ENCODE data around the gene FUT4.

FUT4 gene

DNA sequence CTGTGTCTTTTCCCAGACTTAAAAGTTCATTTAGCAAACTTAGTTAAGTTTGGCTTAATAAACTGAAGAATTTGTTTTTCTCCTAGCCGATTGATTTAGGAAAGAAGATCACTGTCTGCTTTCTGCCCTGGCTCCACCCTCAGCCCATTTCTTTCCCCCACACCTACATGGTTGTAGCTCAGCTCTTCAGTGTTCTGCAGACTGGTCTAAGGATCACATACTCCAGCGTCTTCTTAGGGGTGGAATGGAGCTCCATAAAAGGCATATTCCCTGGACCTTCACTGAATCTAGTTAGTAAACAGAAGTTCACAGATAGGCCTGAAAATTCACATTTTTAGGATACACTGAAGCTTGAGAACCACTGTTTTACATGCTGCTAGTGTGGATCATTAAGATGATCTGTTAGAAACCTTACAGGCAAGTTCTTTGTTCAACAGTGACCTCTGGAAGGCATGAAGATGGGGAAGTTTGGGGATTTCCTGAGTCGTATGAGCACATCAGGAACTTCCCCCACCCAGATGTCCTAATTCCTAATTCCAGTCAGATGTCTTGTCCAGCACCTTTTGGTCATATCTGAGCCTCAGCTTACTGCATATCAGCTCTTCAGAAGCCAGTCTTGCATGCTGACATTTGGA is 40.3 kb downstream of the FUT4 start:
- Mint-ChIP-seq H3K4me3 (no peak overlapping the region), H3K27me3 (ENCODE audit: low read depth) (no peaks in the 10 kb centered on the region), H3K9me3 (no peaks in the 10 kb centered on the region), H3K27ac (no peak overlapping the region), H3K4me1 (no peaks in the 10 kb centered on the region), H3K36me3 (ENCODE audit: low read depth) (no peaks in the 10 kb centered on the region)
- TF ChIP-seq CTCF (IDR thresholded peaks at IDR 0.05; ENCODE audit: unreplicated experiment in 3 of 3), result no peak

DNA sequence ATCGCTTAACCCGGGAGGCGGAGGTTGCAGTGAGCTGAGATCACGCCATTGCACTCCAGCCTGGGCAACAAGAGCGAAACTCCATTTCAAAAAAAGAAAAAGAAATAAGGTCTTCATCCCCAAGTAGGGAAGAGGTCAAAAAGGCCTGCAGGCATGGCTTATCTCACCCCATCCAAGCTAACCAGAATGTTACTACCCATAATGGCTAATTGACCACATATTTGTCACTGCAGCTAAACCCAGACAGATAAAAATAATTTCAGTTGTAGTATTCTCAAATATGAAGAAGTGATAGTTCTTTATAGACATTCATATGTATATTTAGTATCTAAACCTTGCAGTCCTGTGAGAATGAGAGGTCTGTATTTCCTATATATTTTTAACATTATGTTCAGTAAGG is 41.3 kb downstream of the FUT4 start:
- H3K9me3 Mint-ChIP-seq, result no peaks in the 10 kb centered on the region
- H3K27ac Mint-ChIP-seq, result no peak overlapping the region
- no peaks in the 10 kb centered on the region for H3K36me3 Mint-ChIP-seq (ENCODE audit: low read depth)
- H3K27me3 Mint-ChIP-seq (ENCODE audit: low read depth), result no peaks in the 10 kb centered on the region
- H3K4me1 Mint-ChIP-seq, result no peaks in the 10 kb centered on the region
- H3K4me3 Mint-ChIP-seq, result no peak overlapping the region
- no peak for TF ChIP-seq CTCF (IDR thresholded peaks at IDR 0.05; ENCODE audit: unreplicated experiment in 3 of 3)

GRCh38 chr11:94585399-94585798 is 41.7 kb downstream of the FUT4 start:
- Mint-ChIP-seq H3K27me3 (ENCODE audit: low read depth) (no peaks in the 10 kb centered on the region), H3K4me3 (no peak overlapping the region), H3K27ac (no peak overlapping the region), H3K36me3 (ENCODE audit: low read depth) (no peaks in the 10 kb centered on the region), H3K9me3 (no peaks in the 10 kb centered on the region), H3K4me1 (no peaks in the 10 kb centered on the region)
- TF ChIP-seq CTCF (IDR thresholded peaks at IDR 0.05; ENCODE audit: unreplicated experiment in 3 of 3), result no peak

- TF ChIP-seq CTCF (IDR thresholded peaks at IDR 0.05; ENCODE audit: unreplicated experiment in 3 of 3), result no peak
- Mint-ChIP-seq H3K4me3 (no peak overlapping the region), H3K36me3 (ENCODE audit: low read depth) (no peaks in the 10 kb centered on the region), H3K9me3 (no peaks in the 10 kb centered on the region), H3K27ac (no peak overlapping the region), H3K4me1 (no peaks in the 10 kb centered on the region), H3K27me3 (ENCODE audit: low read depth) (no peaks in the 10 kb centered on the region)
Observed at GRCh38 chr11:94586546-94586945, 42.8 kb downstream of the FUT4 start.

DNA sequence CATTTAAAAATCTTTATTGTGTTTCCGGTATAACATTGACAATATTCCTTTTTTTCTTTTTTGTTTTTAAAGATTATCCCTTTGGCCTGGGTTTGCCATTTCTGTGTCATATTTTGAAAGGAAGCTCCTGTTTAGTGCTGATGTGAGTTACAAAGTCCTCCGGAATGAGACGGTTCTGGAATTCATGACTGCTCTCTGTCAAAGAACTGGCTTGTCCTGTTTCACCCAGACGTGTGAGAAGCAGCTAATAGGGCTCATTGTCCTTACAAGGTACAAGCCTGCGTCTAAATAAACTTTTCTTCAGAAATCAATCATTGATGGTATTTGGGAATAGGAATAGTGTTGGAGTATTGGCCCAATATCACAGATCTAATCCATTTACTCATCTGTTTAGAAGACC is 43.3 kb downstream of the FUT4 start:
- Mint-ChIP-seq H3K27me3 (ENCODE audit: low read depth) (no peaks in the 10 kb centered on the region), H3K36me3 (ENCODE audit: low read depth) (no peaks in the 10 kb centered on the region), H3K27ac (peak overlapping the region in 1 of 3 experiments; percentile 31), H3K4me3 (no peak overlapping the region), H3K9me3 (no peaks in the 10 kb centered on the region), H3K4me1 (no peaks in the 10 kb centered on the region)
- TF ChIP-seq CTCF (IDR thresholded peaks at IDR 0.05; ENCODE audit: unreplicated experiment in 3 of 3), result no peak

DNA sequence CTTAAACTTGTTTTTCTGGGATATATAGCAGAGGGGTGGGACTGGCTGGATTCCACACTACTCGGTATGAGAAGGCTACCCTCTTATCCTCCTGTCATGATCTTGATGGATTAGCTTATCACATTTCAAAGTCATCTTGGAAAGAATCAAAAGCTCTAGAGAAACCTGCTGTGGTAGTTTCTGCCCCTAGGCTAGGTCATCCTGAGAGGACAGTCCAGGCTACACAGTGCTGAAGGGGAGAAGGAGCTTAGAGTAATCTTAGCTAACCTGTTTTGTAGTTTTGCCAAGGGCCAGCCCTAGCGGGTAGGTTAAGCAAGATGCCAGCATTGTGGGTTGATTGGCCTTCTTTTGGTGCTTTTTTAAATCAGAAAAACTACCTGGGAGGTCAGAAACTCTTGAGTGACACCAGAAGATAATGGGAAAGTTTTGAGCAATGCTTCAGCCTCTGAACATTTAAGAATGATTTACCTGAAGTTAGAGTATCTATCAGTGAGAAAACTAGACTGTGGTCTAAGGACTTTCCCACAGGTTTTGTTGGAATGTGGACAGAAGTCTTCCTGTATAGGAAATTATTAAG is 44.7 kb downstream of the FUT4 start:
- no peak for TF ChIP-seq CTCF (IDR thresholded peaks at IDR 0.05; ENCODE audit: unreplicated experiment in 3 of 3)
- H3K9me3 Mint-ChIP-seq, result no peaks in the 10 kb centered on the region
- H3K27me3 Mint-ChIP-seq (ENCODE audit: low read depth), result no peaks in the 10 kb centered on the region
- peak overlapping the region in 1 of 3 experiments; percentile 73 for H3K27ac Mint-ChIP-seq
- no peaks in the 10 kb centered on the region for H3K4me1 Mint-ChIP-seq
- H3K4me3 Mint-ChIP-seq, result no peak overlapping the region
- no peaks in the 10 kb centered on the region for H3K36me3 Mint-ChIP-seq (ENCODE audit: low read depth)
